Cortex of kidney (tissue), 1 donor: ENCODE data around the gene SERF1A.
"Not testable (repeated sequence)": the region's sequence is repeated elsewhere in the genome, so short reads cannot be mapped to it uniquely, and the experiment has no call there.

ENCODE experiments used
- DNase-seq: peaks from one replicate; lab custom pipeline; 2025; lab: John Stamatoyannopoulos, UW

The SERF1A gene

DNA sequence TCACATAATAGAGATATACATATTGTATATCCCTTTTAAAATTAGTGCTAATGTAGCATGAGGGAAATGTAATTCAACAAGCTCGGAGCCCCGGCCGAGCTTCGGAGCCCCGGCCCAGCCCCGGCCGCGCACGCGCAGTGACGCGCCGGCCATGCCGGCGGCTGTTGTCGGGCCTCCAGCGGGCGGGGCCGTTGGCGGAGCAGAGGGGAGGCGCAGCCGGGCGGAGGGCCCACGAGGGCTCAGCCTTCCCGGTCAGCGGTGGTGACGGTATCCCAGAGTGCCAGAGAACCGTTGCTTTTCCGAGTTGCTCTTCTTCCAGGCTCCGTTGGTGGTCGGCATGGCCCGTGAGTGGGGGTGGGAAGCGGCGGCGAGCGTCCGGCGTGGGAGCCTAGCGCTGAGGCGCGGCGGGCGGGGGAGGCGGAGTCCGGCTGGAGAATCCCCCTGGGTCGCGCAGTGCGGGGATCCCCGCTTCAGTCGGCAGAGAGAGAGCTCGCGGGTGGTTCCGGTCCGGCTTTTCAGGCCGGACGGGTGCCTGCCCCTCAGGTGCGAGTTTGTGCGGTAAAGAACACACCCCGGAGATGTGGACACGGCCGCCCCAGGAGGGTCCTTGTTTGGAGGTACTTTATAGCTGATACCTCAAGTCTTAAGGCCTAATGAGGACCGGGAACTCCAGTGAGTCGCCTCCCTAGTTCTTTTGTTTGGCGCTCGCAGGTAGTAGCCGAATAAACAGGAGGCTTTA, at the start of gene SERF1A:
TSS of gene SERF1A (plus strand) at position 137 of the 739 bp plus-strand sequence. CDS start at position 338, 201 bp downstream.
- not testable (repeated sequence) for DNase-seq

DNA sequence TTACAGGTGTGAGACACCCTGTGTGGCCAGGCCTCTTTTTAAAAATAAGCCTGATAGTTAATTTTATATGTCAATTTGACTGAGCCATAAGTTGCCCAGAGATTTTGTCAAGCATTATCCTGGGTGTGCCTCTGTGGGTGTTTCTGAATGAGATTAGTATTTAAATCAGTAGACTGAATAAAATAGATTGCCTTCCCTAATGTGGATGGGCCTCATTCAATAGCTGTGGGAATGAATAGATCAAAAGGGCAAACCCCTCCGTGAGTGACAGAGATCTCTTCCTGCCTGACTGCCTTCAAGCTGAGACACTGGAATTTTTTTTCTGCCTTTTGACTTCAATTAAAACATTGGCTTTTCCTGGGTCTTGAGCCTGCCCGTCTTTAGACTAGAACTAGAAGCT, 33.7 kb upstream of the SERF1A start:
- not testable (repeated sequence) for DNase-seq

GRCh38 chr5:70870626-70871025, 29.8 kb upstream of the SERF1A start:
- DNase-seq = not testable (repeated sequence)

- DNase-seq = not testable (repeated sequence)
Observed at GRCh38 chr5:70896076-70896475, 4.4 kb upstream of the SERF1A start.

DNA sequence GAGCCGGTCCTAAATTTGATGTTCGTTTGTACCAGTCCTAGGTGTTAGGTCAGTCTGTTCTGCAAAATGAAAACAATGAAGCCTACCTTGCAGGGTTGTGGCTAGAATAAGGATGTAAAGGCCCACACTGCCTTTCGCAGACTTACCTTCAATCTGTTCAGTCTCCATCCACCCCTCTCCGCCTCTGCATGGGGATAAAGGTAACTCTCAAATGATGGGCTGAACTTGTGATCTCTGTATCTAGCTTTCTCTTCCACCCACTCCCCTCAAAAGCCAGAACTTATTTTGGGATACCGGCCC, 753 bp downstream of the SERF1A start:
- DNase-seq = not testable (repeated sequence)

- DNase-seq = not testable (repeated sequence)
Observed at GRCh38 chr5:70906624-70907023, 6.2 kb downstream of the SERF1A start.

GRCh38 chr5:70916829-70917228, 16.4 kb downstream of the SERF1A start:
- DNase-seq = not testable (repeated sequence)

GRCh38 chr5:70925211-70925562, 24.7 kb downstream of the SERF1A start:
- not testable (repeated sequence) for DNase-seq

- DNase-seq = not testable (repeated sequence)
Observed at GRCh38 chr5:70931709-70932368, 31.4 kb downstream of the SERF1A start.

GRCh38 chr5:70932560-70932959, 32.1 kb downstream of the SERF1A start:
- not testable (repeated sequence) for DNase-seq

DNA sequence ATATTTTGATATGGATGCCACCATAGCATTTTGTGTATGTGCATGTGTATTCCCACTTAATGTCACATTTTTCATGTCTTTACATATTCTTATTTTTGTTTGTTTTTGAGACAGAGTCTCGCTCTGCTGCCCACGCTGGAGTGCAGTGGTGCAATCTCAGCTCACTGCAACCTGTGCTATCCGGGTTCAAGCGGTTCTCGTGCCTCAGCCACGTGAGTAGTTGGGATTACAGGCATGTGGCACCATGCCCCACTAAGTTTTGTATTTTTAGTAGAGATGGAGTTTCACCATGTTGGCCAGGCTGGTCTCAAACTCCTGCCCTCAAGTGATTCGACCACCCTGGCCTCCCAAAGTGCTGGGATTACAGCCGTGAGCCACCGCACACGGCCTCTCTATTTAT, 52.6 kb downstream of the SERF1A start:
- DNase-seq = not testable (repeated sequence)
